Fibroblast of skin of back (primary cell): ENCODE measurements around the gene CBX4.

Experiments
- DNase-seq: peaks from one replicate; pipeline ENCODE4 v3.0.0-alpha.2; 2013

CBX4 gene

DNA sequence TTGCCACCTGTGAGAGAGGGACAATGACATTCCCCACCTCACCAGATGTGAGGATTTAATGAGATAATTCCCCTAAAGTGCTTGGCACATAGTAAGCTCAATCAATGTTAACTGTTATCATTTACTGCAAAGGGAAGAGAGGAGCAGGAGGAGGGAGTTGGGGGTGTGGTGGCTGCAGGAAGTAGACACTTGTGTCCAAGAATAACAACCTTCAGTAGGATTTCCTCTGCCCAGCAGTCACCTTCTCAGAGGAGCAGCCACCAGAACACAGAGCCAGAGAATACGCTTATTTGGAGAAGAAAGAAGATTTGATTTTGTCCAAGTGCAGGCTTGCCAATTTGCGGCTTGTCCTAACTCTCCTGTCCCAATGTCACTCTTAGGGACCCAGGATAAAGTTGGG lies 10.2 kb downstream of the CBX4 start:
- no peak for DNase-seq

DNA sequence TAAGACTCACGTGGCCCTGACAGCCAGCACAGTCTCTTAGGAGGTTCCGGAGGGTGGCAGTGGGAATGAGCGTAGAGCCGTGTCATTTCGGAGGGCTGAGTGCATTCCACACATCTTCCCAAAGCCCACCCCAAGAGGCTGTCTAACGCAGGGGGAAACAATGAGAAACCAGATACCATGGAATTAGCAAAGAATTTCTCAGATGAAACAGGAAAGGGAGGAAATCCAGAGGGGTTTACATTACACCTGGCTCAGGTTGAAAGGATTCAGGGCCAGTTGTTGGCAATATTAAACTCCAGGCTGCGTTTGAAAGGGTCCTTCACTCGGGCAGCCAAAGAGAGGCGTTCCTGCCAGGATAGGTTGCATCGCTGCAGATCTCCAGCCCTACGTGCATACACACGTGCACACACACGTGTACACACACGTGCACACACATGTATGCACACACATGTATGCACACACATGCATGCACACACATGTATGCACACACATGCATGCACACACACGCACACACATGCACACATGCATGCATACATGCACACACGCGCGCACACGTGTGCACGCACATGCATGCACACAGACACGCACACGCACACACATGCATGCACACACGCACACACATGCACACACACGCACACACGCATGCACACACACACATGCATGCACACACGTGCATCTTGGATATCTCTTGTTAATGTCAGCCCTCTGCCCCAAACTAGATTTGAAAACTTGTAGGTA lies 12.2 kb downstream of the CBX4 start:
- no peak for DNase-seq

DNA sequence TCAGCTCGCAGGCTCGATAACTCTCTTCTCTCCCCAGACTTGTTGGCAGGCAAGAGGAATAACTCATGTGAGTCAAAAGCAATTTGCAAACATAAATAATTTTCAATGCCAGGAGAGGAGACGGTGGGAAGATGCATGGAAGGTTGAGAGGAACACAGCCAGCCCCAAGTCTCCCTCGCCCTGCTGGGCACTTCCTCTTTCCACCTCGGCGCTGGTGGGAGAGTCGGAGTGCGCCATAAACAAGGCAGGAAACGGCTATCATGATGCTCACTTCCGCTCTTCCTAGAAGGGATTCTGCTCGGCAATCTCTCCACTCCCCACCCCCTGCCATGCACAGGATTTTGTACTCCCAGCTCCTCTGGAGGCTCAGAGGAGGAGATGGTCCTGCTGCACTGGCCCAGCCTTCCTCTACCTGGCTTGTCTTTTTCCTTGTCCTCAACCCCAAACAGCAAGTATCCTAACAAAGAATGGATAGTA lies 13.0 kb downstream of the CBX4 start:
- DNase-seq, result peak; percentile 34

DNA sequence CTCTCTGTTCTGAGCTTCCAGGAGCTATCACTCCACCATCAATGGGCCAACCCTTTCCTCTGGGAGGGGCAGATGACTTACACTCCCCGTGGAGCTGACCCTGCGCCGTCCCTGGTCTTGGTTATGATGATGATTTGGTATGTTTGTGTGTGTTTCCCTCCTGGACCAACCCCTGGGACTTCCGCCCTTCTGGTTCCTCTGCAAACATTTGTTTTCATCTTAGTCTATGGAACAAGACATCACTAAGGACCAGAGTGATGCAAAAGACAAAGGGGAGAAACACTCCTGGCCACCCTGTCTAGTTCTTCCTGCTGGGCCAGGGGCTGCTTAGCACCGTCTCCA lies 13.7 kb downstream of the CBX4 start:
- no peak for DNase-seq

DNA sequence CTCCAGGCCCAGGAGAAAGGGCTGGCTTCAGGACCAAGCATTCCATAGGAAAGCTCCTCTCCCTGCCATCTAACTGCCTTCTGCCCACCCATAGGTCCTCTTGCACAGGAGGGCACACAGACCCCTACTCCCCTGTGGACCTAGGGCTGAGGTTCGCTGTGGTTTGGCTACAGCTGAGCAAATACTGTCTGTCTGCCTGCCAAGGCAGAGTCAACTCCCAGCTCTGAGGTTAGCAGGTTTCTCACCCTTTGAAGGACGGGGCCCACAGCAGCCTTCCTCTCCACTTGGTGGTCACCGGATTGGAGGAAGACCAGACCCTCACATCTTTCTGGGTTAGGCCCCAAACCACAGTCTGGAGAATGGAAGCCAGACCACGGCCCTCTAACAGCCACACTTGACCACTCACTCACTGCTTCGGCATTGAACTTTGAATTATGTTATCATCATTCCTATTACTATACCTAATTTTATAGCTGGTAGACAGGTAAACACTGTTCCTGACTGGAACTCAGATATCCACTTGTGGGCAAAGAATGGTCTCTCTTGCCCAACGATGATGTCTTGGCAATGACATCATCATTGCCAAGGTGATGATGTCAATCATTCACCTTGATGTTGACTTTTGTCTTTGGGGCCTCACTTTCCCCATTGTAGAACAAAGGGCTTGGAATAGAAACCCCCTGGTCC lies 14.2 kb downstream of the CBX4 start:
- DNase-seq, result no peak

DNA sequence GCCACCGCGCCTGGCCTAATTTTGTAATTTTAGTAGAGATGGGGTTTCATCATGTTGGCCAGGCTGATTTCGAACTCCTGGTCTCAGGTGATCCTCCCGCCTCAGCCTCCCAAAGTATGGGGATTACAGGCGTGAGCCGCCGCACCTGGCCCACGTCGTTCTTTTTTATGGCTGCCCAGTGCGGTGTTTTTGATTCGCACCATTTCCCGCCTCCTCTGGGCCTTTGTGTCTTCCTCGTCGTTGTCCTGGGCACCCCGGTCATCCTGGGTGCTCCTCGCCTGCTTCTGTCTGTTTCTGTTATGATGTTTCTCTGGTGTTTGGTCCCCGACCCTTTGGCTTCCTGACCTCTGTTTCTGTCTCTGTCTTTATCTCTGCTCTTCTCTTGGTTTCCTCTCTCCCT lies 15.0 kb downstream of the CBX4 start:
- no peak for DNase-seq

DNA sequence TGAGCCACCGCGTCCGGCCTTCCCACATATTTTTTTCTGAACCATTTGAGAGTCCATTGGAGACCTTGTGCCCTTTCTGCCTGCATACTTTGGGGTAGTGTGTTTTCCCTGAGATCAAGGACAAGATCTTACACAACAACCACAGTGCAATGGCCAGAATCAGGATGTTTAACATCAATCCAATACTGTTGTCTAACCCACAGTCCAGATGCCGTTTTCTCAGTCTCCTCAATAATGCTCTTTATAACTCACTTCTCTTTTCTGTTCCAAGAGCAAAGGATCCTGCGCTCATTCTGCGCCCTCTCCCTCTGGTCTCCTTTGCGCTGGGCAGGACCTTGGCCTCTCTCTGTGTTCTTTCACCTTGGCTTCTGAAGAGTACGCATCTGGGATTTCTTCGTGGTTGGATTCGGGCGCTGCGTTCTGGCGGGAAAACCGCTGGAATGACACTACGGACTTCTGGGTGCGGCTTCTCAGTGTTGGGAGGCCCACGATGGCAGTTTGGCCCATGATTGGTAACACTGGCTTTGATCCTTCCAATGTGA lies 16.6 kb downstream of the CBX4 start:
- DNase-seq, result no peak

DNA sequence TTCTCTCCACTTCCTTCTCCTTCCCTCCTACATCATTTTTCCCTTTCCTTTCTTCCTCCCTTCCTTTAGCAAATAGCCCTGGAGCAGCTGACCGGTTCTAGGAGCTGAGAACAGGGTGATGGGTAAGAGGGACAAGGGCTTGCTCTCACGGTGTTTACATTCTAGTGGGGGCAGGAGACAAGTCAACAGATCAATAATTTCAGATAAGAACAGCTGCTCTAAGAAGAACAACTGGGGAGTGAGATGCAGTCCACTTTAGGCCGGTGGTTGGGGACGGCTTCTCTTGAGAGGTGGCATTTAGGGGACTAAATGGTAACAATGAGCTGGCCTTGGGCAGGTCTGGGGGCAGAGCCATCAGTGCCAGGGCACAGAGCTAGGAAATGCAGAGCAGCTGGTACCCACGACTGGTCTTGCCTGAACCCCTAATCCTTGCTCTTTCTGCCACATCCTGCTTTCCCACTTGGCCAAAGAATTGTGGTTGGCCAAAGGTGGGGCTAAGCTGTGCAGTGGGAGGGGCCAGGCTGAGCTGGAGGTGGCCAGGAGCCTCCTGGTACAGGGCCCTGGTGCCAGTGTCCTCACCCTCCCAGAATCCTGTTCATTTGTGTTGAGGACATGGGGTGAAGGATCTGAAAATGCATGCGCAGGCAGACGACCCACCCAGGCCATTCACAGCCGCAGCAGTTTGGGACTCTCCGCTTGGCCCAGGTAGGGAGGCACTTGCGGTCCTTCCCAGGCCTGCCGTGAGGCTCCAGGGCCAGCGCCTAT lies 17.7 kb downstream of the CBX4 start:
- no peak for DNase-seq

DNA sequence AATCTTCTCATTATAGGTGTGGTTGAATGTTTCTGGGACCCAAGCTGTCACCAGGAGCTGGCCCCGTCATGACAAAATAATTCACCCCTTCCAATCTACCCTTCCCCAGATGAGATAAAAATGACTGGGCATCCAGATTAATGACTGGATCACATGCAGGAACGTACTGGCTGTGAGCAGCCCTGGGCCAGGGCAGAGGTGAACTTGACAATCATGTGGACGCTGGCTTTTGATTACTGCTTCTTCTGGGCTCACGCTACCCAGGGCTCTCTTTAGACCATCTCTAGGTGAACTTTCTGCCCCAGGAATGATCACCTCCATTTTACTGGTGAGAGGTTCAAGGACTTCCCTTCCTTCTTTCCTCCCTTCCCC lies 18.3 kb downstream of the CBX4 start:
- no peak for DNase-seq

DNA sequence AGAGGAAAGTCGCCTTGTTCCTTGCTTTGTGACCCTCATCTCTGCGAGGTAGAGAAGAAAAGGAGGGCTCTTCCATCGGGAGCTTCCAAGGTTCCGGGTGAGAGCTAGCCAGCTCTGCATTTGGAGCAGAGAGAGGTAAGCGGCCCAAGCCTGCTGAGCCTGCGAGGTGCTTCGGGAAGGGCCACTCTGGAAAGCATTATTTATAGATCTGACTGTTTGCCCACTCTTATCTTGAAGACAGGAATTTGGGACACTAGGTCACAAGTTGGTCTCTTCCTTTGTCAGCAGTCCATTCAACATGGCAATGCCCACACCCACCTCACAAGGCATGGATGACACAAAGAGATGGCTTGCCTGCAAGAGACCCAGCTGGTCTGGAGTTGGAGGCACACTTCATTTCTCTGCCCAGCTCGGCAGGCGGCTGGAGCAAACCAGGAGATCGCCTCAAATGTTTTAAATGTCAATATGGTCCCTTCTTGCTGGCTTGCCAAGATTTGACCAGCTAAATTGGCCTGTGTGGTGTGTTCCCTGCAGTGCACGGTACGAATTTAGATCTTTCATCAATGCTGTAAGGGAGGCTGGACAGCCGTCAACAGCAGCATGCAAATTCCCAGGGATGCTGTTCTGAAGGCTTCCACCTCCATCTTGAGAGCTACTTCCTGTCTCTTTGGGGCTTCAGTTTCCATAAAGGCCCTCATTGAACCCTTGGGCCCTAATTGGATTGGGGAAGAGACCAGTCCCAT lies 19.5 kb downstream of the CBX4 start:
- DNase-seq, result no peak

DNA sequence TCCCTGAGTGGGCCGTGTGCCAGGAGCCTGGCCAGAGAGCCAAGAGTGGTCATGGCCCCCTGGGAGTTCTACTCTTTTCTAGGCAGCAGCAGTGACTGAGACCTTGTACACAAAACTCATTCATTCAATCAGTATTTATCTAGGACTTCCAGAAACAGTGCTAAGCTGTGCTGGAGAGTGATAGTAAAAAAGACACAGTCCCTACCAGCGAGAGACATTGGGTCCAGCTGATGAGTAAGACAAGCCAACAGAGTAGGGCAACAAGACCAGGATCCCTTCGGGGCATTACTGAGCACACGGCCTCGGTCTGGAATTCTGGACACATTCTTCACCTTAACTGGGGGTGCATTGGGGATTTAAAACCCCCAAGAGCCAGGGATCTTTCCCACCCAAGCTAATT lies 20.2 kb downstream of the CBX4 start:
- DNase-seq, result no peak

DNA sequence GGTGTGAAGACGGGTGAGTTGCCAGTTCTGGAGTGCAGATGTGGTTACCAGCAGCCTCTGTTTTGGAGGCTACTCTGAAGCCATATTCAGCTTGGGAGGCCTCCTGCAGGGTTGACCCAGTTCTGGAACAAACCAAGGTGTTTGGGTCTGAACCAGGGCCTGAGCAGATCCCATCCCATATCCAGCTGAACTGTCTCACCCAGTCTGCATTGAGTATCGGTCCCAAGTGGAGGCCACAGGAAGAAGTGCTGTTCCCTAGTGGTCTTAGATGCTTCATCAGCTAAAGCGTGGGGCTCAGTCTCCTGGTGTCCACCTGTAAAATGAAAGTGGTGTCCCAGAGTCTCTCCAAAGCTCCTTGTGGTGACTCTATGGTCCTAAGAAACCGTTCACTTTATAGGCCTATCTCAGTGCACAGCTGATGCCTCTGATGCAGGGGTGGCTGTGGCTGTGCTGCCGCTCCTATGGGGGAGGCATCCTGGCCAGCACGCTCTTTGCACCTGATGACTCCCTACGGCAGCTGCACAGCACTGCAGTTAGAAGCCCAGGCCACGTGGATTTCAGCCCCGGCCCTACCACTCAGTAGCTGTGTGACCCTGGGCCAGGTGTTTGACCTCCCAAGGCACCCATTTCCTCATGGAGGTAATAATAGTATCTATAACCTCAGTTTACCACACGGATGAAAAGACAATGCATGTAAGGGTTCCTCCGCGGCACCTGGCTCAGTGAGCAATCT lies 21.0 kb downstream of the CBX4 start:
- no peak for DNase-seq

DNA sequence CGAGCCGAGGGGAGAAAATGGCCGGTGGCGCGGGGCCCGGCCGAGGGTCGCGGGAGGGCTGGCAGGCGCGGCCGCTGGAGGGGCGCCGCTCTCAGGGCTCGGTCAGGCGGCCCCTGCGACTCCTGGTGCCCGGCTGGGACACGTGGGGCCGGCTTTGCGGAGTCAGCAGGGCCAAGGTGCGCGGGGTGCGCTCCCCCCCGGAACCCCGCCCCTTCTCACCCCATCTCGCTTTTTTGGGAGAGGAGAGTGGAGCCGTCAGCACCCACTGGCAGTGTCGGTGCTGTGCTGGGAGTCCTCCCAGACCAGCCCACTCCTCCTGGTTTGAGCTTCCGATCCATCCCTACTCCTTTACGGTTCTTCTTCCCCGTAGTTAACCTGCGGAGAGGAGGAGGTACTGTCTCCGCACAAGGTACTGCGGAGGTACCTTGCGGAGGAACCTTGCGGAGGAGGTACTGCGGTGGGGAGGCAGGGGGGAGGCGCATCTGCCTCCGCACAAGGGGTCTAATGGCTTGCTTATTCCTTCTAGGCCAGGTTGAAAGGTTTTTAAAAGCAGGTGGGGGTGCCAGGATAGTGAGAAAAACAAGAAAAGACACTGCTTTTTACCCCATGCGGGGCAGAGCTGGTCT lies 23.3 kb downstream of the CBX4 start:
- no peak for DNase-seq

DNA sequence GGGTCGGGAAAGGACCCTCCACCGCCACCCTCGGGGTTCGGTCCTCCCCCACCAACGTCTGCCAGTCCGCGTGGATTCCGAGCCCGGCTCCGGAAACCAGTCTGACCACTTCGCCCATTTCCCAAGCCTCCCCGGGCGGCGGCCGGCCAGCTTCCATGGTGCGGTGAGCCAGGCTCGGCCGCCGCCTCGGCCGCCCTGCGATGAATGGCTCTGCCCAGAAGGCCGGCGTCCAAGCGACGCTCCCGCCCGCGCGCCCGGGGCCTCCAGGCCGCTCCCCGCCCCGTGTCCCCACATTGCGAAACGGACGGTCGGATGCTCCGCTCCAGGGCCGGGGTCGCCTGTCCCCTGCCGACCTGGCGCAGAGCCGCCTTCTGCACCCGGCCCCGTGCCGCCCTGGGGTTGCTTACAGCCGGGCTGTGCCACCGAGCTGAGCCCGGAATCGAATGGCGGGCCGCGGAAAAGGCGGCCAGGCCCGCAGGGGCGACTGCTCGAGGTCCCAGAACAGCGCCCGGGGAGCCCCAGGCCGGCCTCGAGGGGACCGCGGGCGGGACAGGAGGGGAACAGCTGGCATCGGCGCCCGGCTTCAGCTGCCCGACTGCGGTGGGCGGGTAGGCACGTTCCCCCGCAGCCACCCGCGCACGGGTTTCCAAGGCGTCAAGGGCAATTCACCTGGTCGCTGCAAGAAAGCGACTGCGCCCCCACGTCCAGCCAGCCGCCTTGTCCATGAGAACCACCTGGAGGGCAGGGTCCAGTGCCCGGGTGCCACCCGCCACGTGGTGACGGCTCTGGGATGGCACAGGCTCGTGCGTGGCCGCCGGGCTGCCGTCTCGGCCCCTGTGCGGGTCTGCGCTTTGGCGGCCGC lies 24.0 kb downstream of the CBX4 start:
- no peak for DNase-seq

DNA sequence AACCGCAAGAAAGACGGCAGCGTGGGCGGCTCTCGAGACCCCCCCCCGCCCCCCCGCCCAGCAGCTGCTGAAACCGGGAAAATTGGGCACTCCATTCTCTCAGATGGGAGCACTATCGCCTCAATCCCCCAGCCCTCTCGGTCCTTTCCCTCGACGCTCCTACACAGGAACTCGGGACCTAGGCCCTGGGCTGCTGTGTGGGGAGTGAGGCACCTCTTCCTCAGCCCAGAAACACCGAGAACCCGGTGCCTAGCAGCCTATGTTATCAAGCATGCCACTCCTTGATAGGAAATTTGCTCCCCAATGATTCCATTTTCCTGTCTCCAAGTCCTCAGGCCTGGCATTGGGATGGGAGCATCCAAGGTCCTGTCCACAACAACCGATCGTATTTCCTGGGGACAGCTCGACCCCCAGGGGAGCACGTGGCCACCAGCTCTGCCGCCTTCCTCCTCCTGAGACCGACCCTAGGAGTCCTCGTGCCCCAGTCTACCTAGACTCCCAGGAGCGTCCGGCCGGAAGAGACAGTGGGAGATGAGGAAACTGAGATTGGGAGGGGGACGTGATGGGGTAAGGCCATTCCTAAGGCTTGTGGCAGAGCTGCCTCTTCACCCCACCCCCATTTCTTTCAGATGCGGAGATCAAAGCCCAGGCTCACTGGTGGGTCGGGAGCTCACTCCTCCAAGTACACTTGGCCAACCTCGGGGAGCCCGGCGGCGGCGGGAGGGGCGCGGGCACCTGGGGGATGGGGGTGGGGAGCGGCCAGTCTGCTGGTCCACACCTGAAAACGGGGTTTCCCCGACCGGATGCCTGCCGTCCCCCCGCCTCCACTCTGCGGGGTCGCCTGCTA lies 24.9 kb downstream of the CBX4 start:
- no peak for DNase-seq

DNA sequence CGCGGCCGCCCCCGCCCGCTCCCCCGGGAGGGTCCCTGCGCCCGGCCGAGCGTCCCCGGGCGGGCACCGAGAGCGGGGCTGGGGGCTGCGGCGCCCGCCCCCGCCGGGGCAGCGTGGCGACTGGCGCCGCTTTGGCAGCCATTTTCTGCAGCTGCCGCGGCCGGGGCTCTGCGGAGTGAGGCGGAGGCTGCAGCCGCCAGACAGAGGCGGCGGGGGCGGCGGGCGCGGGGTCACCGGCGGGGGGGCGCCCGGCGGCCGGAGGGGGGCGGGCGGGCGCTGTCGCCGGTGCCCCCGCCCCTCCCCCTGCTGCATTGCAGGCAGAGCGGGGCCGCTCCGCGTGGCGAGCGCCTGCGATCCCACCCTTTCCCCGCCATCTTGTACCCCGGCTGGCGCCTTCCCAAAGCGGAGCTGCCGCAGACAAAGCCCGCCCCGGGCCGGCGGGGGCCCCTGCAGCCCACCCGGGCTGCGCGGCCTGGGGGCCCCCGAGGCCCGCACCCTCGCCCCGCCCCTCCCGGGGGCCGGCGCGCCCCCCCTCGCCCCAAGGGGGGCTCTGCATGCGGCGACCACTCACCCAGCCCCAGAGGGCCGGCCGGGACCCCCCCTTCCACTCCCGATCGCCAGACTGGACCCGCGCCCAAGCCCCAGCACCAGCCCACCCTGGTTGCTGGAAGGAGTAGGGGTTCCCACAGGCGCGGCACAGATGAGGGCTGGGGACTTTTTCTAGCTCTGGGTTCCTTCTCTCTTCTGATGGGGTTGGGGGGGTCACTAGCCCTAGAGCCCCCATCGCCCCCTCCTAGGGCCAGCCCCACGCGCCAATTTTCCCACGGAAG lies 25.7 kb downstream of the CBX4 start:
- DNase-seq, result no peak

DNA sequence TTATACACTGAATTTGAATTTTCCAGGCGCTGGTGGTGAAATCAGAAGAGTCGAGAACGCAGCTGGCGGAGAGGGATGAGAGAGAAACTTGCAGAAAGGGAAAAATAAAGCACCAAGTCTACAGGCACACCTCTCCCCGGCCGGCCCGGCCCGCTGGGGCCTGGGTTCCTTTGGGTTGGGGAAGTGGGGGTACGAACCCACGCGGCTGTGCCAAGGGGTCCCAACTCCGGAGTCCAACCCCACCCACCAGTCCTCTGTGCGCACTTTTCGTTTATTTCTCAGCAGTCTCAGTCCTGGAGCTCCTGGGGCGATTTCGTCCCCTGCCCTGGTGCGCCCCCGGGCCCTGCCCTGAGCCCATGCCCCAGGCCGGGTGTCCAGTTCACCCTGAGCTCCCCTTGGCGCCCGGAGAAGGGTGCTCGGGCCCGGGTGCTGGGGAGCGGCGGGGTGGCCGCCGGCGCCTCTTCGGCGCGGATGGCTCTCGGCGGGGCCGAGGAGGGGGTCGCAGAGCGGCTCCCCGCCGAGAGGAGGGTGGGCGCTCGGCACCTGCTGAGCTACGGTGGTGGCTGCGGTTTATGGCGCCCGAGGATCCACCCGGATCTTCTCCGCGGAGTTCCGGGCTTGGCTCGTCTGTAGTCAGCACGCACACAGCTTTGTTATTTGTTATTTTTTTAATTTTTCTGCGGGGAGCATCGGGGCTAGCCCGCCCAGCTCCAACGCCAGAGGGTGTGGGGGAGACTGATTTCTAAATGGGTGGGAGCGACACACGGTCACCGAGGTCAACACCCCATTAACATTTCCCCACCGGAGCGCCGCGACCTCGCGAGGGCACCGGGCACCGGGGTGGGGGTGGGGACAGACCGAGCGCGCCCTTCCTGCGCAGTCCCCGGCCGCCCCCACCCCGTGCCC lies 26.6 kb downstream of the CBX4 start:
- DNase-seq, result no peak
